ENCODE data around the gene C22orf23.
"Not testable (repeated sequence)": the region's sequence is repeated elsewhere in the genome, so short reads cannot be mapped to it uniquely, and the experiment has no call there.

Gene C22orf23

GRCh38 chr22:37981282-37982011 lies 28.0 kb upstream of the C22orf23 start:
- no peak for TF ChIP-seq ZFX (IDR thresholded peaks at IDR 0.05)
- TF ChIP-seq, protein P1, sequence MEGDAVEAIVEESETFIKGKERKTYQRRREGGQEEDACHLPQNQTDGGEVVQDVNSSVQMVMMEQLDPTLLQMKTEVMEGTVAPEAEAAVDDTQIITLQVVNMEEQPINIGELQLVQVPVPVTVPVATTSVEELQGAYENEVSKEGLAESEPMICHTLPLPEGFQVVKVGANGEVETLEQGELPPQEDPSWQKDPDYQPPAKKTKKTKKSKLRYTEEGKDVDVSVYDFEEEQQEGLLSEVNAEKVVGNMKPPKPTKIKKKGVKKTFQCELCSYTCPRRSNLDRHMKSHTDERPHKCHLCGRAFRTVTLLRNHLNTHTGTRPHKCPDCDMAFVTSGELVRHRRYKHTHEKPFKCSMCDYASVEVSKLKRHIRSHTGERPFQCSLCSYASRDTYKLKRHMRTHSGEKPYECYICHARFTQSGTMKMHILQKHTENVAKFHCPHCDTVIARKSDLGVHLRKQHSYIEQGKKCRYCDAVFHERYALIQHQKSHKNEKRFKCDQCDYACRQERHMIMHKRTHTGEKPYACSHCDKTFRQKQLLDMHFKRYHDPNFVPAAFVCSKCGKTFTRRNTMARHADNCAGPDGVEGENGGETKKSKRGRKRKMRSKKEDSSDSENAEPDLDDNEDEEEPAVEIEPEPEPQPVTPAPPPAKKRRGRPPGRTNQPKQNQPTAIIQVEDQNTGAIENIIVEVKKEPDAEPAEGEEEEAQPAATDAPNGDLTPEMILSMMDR (conservative IDR thresholded peaks at IDR 0.05): no peak
- no peak overlapping the region for H3K27ac ChIP-seq

GRCh38 chr22:37979782-37980181 lies 26.4 kb upstream of the C22orf23 start:
- TF ChIP-seq, protein P1 (conservative IDR thresholded peaks at IDR 0.05): no peak
- TF ChIP-seq ZFX (IDR thresholded peaks at IDR 0.05): no peak
- H3K27ac ChIP-seq: no peak overlapping the region

GRCh38 chr22:37976547-37976946 lies 23.1 kb upstream of the C22orf23 start:
- H3K27ac ChIP-seq: no peak overlapping the region
- no peak for TF ChIP-seq ZFX (IDR thresholded peaks at IDR 0.05)
- TF ChIP-seq, protein P1 (conservative IDR thresholded peaks at IDR 0.05): no peak

DNA sequence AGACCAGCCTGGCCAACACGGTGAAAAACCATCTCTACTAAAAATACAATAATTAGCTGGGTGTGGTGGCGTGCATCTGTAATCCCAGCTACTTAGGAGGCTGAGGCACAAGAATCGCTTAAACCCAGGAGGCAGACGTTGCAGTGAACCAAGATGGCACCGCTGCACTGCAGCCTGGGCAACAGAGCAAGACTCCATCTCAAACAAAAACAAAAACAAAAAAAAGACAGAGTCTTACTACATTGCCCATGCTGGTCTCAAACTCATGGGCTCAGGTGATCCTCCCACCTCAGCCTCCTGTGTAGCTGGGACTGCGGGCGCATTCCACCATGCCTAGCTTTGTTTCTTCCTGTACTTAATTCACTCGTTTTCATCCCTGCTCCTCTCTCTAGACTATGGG lies 22.6 kb upstream of the C22orf23 start:
- H3K27ac ChIP-seq: not testable (repeated sequence)

DNA sequence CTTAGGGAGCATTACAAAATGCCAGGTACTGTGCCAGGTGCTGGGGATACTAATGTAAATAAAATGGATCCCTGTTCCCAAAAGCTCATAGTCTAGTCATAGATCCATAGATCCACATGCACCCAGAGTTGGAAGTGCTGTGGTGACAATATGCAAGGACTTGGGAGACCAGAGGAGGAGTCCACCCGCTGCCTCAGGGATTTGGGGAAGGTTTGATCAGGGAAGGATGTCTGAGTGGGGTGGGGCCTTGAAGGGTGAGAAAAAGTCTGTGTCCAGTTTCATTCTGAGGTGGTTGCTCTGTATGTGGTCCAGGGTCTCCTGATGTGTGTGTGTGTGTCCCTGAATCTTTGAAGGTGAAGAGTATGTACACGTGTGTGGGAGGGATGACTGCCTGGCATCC lies 21.8 kb upstream of the C22orf23 start:
- no peak overlapping the region for H3K27ac ChIP-seq
- TF ChIP-seq, protein P1 (conservative IDR thresholded peaks at IDR 0.05): no peak
- TF ChIP-seq ZFX (IDR thresholded peaks at IDR 0.05): no peak

DNA sequence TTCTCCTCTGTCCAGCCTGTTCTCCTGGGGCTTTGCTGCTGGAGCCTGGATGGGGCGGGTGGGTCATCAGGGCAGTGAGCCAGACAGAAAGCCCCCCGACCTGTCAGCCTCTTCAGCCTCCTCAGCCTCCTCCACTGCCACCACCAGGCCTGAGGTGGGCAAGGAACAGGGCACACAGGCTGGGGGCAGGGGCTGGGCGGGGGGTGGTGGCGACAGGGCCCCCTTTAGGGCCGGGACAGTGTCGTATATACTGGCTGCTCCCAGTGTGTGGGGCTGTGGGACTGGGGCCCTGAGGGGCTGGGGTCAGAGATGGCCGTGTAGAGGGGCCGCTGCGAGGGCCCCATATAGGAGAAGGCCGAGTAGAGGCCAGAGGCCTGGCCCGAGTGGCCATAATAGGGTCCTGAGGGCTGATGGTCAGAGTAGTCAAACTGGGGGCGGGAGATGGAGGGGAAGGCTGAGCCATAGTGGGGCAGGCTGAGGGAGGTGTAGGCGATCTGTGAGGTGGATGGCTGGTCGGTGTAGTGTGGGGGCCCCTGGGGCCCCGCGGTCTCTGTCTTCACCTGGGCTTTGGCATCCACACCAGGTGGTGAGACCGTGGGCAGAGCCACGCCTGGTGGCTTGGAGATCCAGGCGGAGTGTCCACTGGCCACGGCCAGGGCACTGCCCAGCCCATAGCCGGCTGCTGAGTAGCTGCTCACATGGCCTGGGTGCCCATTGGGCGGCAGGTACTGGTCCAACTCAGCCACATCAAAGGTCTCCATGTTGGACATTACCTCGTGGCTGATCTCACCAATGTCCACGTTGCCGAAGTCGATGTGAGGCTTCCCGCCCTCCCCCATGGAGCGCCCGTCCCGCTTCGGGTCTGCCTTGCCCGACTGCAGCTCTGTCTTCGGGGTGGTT lies 20.1 kb upstream of the C22orf23 start:
- no peak overlapping the region for H3K27ac ChIP-seq
- TF ChIP-seq, protein P1 (conservative IDR thresholded peaks at IDR 0.05): no peak
- no peak for TF ChIP-seq ZFX (IDR thresholded peaks at IDR 0.05)

DNA sequence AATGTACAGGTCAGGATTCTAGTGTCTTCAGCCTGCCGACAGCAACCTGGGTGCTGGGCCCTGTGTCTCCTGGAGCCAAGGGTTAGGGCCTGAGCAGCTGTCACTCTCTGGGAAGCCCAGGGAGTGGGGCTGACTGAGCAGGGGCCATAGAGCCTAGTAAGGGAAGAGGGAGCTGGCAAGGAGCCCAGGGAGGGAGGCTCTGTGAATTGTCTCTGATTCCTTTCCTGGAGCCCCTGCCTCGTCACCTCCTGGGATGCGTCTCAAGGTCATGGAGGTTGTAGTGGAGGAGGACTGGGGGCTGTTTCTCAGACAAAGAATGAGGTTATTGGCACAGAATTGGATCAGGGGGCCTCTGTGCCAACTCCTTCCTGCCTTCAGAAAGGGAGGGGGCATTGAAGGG lies 19.1 kb upstream of the C22orf23 start:
- H3K27ac ChIP-seq: no peak overlapping the region
- TF ChIP-seq, protein P1 (conservative IDR thresholded peaks at IDR 0.05): no peak
